LNCAP (cell line): ENCODE results near the gene NRN1.

Experiments
- CTCF ChIP-seq: fragments of 450-650 bp; IDR thresholded peaks from 2 replicates; pipeline ENCODE4 v1.5.1; 2017; ENCODE audit warnings: mild to moderate bottlenecking

The NRN1 gene

GRCh38 chr6:6006428-6007365 lies at the start of gene NRN1:
TSS of gene NRN1 (minus strand) at chr6:6006925. CDS start at chr6:6006749, 176 bp downstream.
- TF ChIP-seq CTCF, result no peak

- TF ChIP-seq CTCF, result no peak
Measured at GRCh38 chr6:6052216-6052615, 45.5 kb upstream of the NRN1 start.

GRCh38 chr6:6046716-6047115 lies 40.0 kb upstream of the NRN1 start:
- no peak for TF ChIP-seq CTCF

- no peak for TF ChIP-seq CTCF
Measured at GRCh38 chr6:6039946-6040509, 33.3 kb upstream of the NRN1 start.

- TF ChIP-seq CTCF, result no peak
Measured at GRCh38 chr6:6037179-6037578, 30.5 kb upstream of the NRN1 start.

- no peak for TF ChIP-seq CTCF
Measured at GRCh38 chr6:6033858-6034257, 27.1 kb upstream of the NRN1 start.

- no peak for TF ChIP-seq CTCF
Measured at GRCh38 chr6:6026513-6027205, 19.9 kb upstream of the NRN1 start.
